ENCODE data around the gene IGFBPL1.

DNA sequence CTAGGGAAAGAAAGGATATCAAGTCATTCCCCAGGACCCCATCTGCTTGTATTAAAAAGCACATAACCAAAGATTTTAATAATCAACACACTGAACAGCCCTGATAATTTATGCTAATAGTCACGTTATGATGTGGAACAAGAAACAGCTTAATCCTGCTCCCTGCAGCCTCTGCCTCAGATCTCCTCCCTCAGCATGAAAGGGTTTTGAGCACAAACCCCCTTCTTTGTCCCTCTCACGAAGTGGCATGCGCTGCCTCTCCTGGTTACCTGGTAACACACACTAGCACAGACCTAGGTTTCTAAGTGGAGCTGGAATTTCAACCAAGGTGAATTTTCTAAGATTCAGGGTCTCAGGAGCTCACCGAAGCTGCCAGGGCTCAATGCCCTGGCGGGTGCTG, 5.1 kb downstream of the IGFBPL1 start:
- TF ChIP-seq, protein P1, sequence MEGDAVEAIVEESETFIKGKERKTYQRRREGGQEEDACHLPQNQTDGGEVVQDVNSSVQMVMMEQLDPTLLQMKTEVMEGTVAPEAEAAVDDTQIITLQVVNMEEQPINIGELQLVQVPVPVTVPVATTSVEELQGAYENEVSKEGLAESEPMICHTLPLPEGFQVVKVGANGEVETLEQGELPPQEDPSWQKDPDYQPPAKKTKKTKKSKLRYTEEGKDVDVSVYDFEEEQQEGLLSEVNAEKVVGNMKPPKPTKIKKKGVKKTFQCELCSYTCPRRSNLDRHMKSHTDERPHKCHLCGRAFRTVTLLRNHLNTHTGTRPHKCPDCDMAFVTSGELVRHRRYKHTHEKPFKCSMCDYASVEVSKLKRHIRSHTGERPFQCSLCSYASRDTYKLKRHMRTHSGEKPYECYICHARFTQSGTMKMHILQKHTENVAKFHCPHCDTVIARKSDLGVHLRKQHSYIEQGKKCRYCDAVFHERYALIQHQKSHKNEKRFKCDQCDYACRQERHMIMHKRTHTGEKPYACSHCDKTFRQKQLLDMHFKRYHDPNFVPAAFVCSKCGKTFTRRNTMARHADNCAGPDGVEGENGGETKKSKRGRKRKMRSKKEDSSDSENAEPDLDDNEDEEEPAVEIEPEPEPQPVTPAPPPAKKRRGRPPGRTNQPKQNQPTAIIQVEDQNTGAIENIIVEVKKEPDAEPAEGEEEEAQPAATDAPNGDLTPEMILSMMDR (IDR thresholded peaks at IDR 0.05): no peak
- no peak for TF ChIP-seq POLR2A (IDR thresholded peaks at IDR 0.05)

All from vagina (tissue), 2 donors.